ENCODE results near the gene ANKRD9.
A peak's percentile ranks its signal among the peaks of the same experiment; 100 is the strongest.
"Not testable (repeated sequence)": the region's sequence is repeated elsewhere in the genome, so short reads cannot be mapped to it uniquely, and the experiment has no call there.

Gene ANKRD9

DNA sequence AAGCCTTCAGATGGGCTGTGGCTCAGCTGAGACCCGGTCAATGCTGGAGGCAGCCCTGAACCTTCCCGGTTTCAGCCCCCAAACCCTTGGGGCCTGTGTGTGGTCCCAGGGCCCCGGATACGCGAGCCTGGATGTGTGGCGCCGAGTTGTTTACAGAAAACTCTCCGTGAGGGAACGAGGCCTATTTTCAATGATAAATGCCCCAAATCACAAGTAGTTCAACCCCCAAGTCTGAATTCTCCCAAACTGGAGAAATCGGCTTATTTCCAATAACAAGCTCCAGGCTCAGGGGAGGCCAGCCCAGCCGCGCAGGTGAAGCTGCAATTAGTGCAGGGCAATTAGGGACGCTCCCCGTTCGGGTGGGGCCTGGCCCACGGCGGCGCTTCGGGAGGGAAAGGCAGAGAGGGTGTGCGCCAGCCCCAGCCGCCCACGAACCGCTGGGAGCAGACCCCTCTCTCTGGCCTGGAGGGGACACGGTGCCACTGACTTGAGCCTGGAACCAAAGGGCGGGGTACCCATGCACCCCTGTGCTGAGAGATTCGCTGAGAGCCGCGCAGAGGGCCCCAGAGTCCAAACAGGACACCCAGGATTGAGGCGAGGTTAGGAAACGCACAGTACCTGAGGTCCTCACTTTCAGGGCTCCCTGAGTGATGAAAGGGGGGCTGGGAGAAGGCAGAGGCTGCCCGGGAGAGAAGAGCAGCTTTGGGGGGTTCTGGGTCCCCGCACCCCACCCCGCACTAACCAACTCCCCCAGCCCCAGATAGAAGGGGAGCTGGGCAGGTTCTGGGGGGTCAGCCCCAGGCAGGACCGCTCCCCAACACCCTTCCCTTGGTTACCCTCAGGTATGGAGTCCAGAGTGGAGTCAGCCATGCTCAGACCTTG, 14.2 kb upstream of the ANKRD9 start:
- Histone ChIP-seq H3K27ac (ENCODE audit: low read depth, low read length) (no peak overlapping the region), H3K36me3 (ENCODE audit: low read length) (no peaks in the 10 kb centered on the region), H3F3A (ENCODE audit: insufficient read depth) (no peaks in the 10 kb centered on the region), H3K9me3 (ENCODE audit: insufficient read depth, low read length) (no peaks in the 10 kb centered on the region), H2AFZ (ENCODE audit: low read depth, low read length, severe bottlenecking) (peak overlapping the region; percentile 75), H3K4me2 (ENCODE audit: low read depth, low read length, poor library complexity, severe bottlenecking) (peak overlapping the region; percentile 68), H3K9me2 (replicated peaks; ENCODE audit: insufficient read depth, low read length) (no peaks in the 10 kb centered on the region), H3K27me3 (ENCODE audit: low read length) (no peaks in the 10 kb centered on the region), H3K4me3 (ENCODE audit: insufficient read depth, low read length, poor library complexity, severe bottlenecking) (peak overlapping the region; percentile 18), H4K20me1 (ENCODE audit: low read depth, low read length) (no peaks in the 10 kb centered on the region), H3K79me2 (ENCODE audit: insufficient read depth, low read length) (no peaks in the 10 kb centered on the region), H3K9ac (ENCODE audit: low read length) (peak overlapping the region; percentile 59)
- TF ChIP-seq EZH2phosphoT487 (conservative IDR thresholded peaks at IDR 0.05; ENCODE audit: low read length): no peak
- TF ChIP-seq, protein P1, sequence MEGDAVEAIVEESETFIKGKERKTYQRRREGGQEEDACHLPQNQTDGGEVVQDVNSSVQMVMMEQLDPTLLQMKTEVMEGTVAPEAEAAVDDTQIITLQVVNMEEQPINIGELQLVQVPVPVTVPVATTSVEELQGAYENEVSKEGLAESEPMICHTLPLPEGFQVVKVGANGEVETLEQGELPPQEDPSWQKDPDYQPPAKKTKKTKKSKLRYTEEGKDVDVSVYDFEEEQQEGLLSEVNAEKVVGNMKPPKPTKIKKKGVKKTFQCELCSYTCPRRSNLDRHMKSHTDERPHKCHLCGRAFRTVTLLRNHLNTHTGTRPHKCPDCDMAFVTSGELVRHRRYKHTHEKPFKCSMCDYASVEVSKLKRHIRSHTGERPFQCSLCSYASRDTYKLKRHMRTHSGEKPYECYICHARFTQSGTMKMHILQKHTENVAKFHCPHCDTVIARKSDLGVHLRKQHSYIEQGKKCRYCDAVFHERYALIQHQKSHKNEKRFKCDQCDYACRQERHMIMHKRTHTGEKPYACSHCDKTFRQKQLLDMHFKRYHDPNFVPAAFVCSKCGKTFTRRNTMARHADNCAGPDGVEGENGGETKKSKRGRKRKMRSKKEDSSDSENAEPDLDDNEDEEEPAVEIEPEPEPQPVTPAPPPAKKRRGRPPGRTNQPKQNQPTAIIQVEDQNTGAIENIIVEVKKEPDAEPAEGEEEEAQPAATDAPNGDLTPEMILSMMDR (IDR thresholded peaks at IDR 0.05; ENCODE audit: insufficient read depth, low read length, poor library complexity, severe bottlenecking): no peak

DNA sequence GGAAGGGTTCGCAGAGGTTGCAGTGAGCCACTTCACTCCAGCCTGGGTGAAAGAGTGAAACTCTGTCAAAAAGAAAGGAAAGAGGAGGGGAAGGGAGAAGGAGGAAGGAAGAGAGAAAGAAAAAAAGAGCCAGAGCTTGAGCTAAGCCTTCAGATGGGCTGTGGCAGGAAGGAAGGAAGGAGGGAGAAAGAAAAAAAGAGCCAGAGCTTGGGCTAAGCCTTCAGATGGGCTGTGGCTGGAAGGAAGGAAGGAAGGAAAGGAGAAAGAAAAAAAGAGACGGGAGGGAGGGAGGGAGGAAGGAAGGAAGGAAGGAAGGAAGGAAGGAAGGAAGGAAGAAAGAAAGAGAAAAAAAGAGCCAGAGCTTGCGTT, 13.6 kb upstream of the ANKRD9 start:
- H4K20me1 ChIP-seq (ENCODE audit: low read depth, low read length): no peaks in the 10 kb centered on the region
- no peaks in the 10 kb centered on the region for H3F3A ChIP-seq (ENCODE audit: insufficient read depth)
- no peaks in the 10 kb centered on the region for H3K9me2 ChIP-seq (replicated peaks; ENCODE audit: insufficient read depth, low read length)
- no peak overlapping the region for H3K4me3 ChIP-seq (ENCODE audit: insufficient read depth, low read length, poor library complexity, severe bottlenecking)
- H3K36me3 ChIP-seq (ENCODE audit: low read length): no peaks in the 10 kb centered on the region
- no peaks in the 10 kb centered on the region for H3K27me3 ChIP-seq (ENCODE audit: low read length)
- H3K79me2 ChIP-seq (ENCODE audit: insufficient read depth, low read length): no peaks in the 10 kb centered on the region
- H3K4me2 ChIP-seq (ENCODE audit: low read depth, low read length, poor library complexity, severe bottlenecking): no peak overlapping the region
- TF ChIP-seq EZH2phosphoT487 (conservative IDR thresholded peaks at IDR 0.05; ENCODE audit: low read length): no peak
- TF ChIP-seq, protein P1 (IDR thresholded peaks at IDR 0.05; ENCODE audit: insufficient read depth, low read length, poor library complexity, severe bottlenecking): no peak
- H3K27ac ChIP-seq (ENCODE audit: low read depth, low read length): no peak overlapping the region
- no peak overlapping the region for H3K9ac ChIP-seq (ENCODE audit: low read length)
- H2AFZ ChIP-seq (ENCODE audit: low read depth, low read length, severe bottlenecking): no peak overlapping the region
- no peaks in the 10 kb centered on the region for H3K9me3 ChIP-seq (ENCODE audit: insufficient read depth, low read length)

DNA sequence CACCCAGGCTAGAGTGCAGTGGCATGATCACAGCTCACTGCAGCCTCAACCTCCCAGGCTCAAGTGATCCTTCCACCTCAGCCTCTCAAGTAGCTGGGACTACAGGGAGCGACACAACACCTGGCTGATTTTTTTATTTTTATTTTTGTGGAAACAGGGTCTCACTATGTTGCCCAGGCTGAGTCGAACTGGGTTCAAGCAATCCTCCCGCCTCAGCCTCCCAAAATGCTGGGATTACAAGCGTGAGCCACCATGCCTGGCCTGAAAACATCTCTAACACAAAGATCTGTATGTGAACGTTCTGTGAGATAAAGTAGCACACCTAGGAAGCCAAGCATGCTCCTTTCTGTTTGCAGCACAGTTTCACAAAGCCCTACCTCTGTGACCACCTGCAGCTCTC, 10.1 kb upstream of the ANKRD9 start:
- H3F3A ChIP-seq (ENCODE audit: insufficient read depth); H3K27me3 ChIP-seq (ENCODE audit: low read length); H3K4me2 ChIP-seq (ENCODE audit: low read depth, low read length, poor library complexity, severe bottlenecking); H3K79me2 ChIP-seq (ENCODE audit: insufficient read depth, low read length); H4K20me1 ChIP-seq (ENCODE audit: low read depth, low read length); H3K4me3 ChIP-seq (ENCODE audit: insufficient read depth, low read length, poor library complexity, severe bottlenecking); H3K9me3 ChIP-seq (ENCODE audit: insufficient read depth, low read length); H3K27ac ChIP-seq (ENCODE audit: low read depth, low read length); H2AFZ ChIP-seq (ENCODE audit: low read depth, low read length, severe bottlenecking); H3K36me3 ChIP-seq (ENCODE audit: low read length); H3K9me2 ChIP-seq (replicated peaks; ENCODE audit: insufficient read depth, low read length); H3K9ac ChIP-seq (ENCODE audit: low read length): not testable (repeated sequence)

DNA sequence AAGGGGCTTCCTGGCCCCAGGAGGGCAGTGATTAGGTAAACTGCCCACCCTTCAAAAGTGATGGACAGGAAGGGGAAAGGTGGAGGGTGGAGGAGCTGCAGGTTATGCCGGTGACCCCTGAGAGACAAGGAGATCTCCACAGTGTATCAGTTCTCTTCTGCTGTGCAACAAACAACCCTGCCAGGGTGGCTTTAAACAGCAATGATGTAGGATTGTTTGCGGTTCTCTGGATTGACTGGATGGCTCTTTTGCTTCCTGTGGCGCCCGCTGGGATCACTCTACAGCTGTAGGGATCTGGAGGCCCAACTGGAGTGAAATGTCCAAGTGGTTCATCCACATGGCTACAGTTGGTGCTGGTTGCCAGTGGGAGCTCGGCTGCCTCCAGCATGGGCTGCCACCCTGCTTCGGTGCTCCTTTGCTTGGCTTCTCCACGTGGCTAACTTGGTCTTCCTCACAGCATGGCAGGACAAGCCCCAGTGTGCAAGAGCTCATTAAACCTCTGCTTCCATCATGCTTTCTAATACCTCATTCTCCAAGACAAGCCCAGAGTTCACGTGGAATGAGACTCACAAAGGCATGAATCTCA, 8.6 kb upstream of the ANKRD9 start:
- TF ChIP-seq, protein P1 (IDR thresholded peaks at IDR 0.05; ENCODE audit: insufficient read depth, low read length, poor library complexity, severe bottlenecking): no peak
- TF ChIP-seq EZH2phosphoT487 (conservative IDR thresholded peaks at IDR 0.05; ENCODE audit: low read length): no peak
- no peak overlapping the region for H3K27ac ChIP-seq (ENCODE audit: low read depth, low read length)
- no peaks in the 10 kb centered on the region for H3K9me3 ChIP-seq (ENCODE audit: insufficient read depth, low read length)
- no peaks in the 10 kb centered on the region for H3K36me3 ChIP-seq (ENCODE audit: low read length)
- no peaks in the 10 kb centered on the region for H3K9me2 ChIP-seq (replicated peaks; ENCODE audit: insufficient read depth, low read length)
- H2AFZ ChIP-seq (ENCODE audit: low read depth, low read length, severe bottlenecking): no peak overlapping the region
- H3K9ac ChIP-seq (ENCODE audit: low read length): no peak overlapping the region
- no peak overlapping the region for H3K4me3 ChIP-seq (ENCODE audit: insufficient read depth, low read length, poor library complexity, severe bottlenecking)
- H3K79me2 ChIP-seq (ENCODE audit: insufficient read depth, low read length): no peaks in the 10 kb centered on the region
- H3F3A ChIP-seq (ENCODE audit: insufficient read depth): no peaks in the 10 kb centered on the region
- H4K20me1 ChIP-seq (ENCODE audit: low read depth, low read length): no peaks in the 10 kb centered on the region
- H3K4me2 ChIP-seq (ENCODE audit: low read depth, low read length, poor library complexity, severe bottlenecking): no peak overlapping the region
- no peaks in the 10 kb centered on the region for H3K27me3 ChIP-seq (ENCODE audit: low read length)

Data from SU-DHL-6 (cell line).